GM12872 (cell line): ENCODE data around the gene OR1S1.
"Not testable (repeated sequence)": the region's sequence is repeated elsewhere in the genome, so short reads cannot be mapped to it uniquely, and the experiment has no call there.

Experiments
- TF ChIP-seq, protein P1 (sequence below): IDR thresholded peaks from 3 replicates; pipeline ENCODE4 v1.5.1; 2011; ENCODE audit warnings: low read depth, mild to moderate bottlenecking, low read length, moderate library complexity; ENCODE audit not compliant: insufficient read depth

OR1S1 gene

GRCh38 chr11:58212420-58212819, at the start of gene OR1S1:
Gene OR1S1 (plus strand): TSS chr11:58212720.
- TF ChIP-seq, protein P1, sequence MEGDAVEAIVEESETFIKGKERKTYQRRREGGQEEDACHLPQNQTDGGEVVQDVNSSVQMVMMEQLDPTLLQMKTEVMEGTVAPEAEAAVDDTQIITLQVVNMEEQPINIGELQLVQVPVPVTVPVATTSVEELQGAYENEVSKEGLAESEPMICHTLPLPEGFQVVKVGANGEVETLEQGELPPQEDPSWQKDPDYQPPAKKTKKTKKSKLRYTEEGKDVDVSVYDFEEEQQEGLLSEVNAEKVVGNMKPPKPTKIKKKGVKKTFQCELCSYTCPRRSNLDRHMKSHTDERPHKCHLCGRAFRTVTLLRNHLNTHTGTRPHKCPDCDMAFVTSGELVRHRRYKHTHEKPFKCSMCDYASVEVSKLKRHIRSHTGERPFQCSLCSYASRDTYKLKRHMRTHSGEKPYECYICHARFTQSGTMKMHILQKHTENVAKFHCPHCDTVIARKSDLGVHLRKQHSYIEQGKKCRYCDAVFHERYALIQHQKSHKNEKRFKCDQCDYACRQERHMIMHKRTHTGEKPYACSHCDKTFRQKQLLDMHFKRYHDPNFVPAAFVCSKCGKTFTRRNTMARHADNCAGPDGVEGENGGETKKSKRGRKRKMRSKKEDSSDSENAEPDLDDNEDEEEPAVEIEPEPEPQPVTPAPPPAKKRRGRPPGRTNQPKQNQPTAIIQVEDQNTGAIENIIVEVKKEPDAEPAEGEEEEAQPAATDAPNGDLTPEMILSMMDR = not testable (repeated sequence)

DNA sequence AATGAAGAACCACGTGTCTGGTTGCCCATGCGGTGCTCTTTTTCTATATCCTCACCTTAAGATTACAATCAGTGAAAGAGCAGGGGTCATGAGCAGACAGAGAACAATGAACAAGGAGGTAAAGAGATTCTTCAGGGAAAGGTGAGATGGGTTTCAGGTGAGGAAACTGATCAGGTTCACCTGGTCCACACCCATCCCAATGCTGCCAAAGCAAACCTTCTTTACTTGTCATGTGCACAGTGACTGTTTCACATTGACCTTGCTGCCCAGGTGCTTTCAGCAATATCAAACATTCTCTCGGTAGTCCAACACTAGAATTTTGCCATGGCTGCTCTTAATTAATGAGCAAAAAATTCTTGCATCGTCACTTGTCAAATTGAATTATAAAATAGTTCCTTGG, 48.1 kb upstream of the OR1S1 start:
- TF ChIP-seq, protein P1 = no peak

DNA sequence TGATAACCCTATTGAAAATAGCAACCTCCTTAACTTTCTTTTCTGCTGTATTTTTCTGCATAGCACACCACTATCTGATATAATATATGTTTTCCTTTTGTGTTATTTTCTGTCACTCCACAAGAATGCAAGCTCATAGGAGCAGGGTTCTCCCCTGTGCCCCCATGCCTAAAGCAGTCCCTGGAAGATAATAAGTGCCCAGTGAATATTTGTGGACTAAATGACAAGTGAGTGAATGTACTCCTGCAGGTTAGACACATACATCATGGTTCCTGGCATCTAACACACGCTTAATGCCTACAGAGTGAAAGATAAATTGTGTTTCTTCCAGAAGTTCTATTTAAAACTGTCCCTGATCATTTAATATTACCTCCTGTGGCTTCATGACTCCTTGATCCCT, 47.5 kb upstream of the OR1S1 start:
- TF ChIP-seq, protein P1 = no peak

GRCh38 chr11:58165504-58166106, 46.9 kb upstream of the OR1S1 start:
- TF ChIP-seq, protein P1 = no peak

DNA sequence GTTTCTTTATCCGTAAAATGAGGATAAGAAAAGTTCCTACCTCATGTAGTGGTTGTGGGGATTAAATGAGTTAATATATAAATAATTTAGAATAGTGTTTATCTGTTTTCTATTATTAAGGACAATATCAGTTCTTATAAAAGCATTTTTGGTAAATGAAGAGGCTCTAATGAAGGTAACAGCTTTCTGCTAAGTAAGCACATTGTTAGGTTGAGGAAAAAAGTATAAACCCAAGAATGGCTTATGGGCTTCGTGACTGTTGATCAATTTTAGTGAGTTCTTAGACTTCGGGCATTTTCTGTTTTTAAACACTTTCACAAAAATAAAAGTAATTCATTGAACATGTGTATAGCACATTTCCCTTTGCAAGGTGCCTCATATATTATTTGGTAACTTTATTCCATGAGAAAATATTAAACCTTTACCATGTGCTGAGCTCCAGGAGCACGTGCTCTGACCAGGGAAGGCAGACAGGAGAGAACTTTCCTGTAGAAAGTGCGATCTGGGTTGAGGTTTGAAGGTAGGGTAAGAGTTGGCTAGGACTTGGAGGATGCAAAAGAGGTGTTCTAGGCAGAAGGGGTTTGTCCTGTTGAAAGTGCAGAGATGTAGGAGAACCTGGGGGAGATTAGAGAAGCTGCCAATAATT, 35.0 kb upstream of the OR1S1 start:
- TF ChIP-seq, protein P1 = no peak

- TF ChIP-seq, protein P1 = no peak
Observed at GRCh38 chr11:58178444-58178843, 34.1 kb upstream of the OR1S1 start.

DNA sequence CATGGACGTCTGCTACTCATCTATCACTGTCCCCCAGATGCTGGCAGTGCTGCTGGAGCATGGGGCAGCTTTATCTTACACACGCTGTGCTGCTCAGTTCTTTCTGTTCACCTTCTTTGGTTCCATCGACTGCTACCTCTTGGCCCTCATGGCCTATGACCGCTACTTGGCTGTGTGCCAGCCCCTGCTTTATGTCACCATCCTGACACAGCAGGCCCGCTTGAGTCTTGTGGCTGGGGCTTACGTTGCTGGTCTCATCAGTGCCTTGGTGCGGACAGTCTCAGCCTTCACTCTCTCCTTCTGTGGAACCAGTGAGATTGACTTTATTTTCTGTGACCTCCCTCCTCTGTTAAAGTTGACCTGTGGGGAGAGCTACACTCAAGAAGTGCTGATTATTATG, 32.9 kb upstream of the OR1S1 start:
- TF ChIP-seq, protein P1 = no peak
